Measurements from ENCODE around the gene ADAM29.
"Not testable (repeated sequence)": the region's sequence is repeated elsewhere in the genome, so short reads cannot be mapped to it uniquely, and the experiment has no call there.

The ADAM29 gene

DNA sequence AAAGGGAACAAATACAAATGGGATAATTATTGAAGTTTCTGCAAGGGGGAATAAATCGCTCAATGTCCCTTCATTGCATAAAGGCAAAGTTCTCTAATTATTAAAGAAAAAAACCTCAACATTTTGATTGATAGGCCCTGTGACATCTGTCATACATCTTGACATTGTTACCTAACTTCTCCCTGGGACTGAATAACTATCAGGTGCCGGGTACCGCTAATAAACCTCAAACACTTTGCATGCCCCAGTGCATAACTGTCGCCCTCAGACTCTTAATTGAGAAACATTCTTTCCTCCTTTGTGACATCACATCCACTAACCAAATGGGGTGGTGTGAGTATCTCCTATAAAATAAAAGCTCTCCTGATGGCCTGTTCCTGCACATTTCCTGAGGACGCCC lies at the start of gene ADAM29:
Gene ADAM29, plus strand, starts transcription at position 301 of the 400 bp plus-strand sequence. CDS start 57,168 bp downstream, outside the sequence.
- DNase-seq, result no peak

DNA sequence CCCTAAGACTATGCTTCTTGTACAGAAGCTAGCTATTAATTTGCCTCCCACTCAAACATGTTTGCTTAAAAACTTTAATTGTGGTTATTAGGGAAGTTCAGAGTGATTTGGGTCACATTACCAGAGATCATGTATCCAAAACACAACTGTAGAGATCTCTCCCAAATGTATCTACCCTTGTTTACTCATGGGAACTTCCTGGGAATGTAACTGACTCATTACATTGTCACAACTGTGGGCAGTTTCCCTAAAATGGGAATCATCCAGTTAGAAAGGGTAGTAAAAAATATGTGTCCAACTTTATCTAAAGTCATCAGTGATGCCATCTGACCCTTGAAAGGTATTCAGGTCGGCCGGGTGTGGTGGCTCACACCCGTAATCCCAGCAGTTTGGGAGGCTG lies 48.8 kb upstream of the ADAM29 start:
- DNase-seq, result no peak

DNA sequence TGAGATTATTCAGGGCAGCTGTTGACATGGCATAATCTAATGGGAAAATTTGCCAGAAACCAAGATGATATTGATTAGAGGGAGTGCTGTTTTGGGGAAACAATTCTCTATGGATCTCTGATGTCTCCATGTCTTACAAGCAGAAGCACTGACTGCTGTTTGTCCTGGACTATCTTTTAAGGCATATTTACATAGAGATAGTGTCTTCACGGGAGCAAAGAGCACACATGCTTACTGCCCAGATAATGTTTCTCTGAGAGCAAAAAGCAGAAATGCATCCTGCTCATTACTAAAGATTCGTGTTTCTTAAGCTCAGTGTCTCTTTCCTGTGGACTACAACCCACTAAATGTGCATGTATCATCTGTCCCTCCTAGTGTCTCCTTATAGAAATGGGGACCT lies 47.8 kb upstream of the ADAM29 start:
- no peak for DNase-seq

DNA sequence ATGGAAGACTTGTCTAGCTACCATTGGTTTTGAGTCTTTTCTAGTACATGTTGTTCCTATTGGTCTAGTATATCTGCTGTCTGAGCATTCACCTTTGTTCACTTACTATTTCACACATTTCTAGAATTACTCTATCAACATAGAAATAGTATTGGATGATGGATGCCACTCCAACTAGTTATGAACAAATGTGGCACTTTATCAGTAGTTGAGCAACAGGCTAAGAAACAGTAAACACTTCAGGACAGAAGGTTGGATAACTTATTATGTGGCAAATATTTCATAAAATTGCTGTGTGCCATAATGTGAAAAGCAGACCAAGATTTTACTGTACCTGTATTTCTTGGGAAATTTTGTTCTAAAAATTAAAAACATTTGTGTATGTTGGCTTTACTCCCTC lies 46.8 kb upstream of the ADAM29 start:
- no peak for DNase-seq

DNA sequence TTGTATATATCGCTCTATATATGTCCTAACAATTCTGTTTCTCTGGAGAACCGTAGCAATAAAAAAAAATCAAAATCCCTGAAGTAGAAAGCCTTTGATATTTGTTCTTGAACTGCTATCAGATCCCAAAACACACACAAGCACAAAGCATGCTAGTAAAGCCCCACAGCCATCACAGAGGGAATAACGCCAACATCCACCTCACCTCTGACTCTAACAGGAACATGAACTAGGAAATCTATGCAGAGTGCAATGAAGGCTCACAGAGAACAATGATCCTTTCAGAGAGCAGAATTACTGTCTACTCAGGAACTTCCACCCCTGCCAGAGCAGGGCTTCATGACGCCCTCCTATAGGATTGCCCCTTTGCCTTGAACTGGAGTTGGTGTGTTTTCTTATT lies 45.0 kb upstream of the ADAM29 start:
- not testable (repeated sequence) for DNase-seq

DNA sequence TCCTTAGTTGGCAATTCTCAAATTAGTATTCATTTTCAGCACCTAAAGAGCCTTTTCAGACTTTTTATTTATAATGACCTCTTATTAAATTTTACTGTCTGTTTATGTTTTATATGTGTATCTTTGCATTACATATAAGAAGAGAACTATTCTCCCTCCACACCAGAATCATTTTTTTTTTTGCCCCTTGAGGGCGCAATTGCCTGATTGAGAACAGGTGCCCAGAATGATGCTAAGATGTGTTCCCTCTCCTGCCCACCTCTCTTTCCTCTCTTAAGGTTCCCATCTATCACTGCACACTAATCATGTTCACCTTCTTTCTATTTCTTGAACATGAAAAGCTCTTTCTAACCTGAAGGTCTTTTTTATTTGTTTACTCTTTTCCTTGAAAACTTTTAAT lies 44.2 kb upstream of the ADAM29 start:
- DNase-seq, result no peak

DNA sequence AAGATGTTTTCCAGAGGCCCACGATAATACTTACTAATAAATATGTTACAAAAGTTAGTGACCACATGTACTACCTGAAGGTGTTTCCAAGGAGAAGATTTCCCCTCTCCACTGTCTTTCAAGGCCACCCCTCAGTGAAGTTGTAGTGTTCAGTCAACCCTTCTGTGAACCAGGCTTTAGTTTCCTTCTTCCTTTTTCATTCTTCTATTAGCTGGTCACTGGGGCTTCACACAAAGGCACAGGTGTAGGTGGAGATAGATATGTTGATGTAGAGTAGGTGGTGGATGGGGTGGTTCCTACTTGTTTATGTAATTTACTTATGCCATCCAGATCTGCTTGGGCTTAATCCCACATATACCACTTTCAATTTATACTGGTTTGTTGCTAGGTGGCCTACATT lies 43.3 kb upstream of the ADAM29 start:
- DNase-seq, result no peak

DNA sequence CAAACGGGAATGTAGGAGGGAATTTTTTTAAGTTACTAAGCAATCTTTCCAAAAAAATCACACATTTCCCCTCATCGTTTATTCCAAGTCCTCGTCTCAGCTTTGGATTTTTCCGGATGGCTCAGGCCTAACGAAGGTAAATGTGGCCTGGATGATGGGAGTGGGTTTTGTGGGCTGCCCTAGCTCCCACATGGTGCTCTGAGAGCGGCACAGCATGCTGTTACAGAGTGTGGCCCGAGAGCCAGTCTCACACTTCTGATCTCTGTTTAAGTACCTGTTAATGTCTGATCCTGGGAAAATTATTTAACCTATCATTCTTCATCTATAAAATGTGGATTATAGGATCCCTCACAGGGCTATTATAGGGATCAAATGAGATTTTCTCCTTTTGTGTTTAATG lies 38.2 kb upstream of the ADAM29 start:
- no peak for DNase-seq

DNA sequence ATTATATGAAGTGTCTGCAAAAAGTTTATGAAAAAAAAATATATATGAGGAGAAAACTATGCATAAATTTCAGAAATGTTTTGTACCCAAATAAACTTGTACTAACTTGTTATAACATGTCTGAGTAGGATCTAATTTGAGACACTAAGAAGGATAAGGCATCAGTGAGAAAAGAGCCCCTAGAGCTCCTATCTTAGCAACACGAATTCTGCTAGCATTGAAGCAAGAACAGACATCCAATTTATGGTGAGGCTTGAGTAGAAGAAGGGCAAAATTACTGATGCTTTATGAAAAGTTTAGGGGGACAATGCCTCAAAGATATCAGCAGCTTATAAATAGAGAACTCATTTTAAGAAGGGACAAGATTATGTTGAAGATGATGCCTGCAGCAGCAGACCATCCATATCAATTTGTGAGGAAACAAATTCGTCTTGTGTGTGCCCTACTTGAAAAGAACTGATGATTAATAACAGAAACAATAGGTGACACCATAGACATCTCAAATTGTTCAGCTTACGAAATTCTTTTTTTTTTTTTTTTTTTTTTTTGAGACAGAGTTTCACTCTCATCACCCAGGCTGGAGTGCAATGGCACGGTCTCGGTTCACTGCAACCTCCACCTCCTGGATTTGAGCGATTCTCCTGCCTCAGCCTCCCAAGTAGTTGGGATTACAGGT lies 35.7 kb upstream of the ADAM29 start:
- no peak for DNase-seq

DNA sequence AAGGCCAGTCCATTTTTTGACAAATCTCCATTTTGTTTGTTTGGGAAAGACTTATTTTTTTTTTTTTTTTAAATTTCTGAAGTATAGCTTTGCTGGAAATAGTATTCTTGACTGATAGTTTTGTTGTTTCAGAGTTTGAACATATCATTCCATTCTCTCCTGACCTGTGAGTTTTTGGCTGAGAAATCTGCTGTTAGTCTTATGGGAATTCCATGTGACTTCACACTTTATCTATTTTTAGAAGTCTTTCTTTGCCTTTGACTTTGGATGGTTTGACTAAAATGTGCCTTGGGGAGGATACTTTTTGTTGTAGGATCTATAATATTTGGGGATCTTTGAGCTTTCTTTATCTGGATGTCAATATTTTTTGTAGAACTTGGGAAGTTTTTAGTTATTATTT lies 10.7 kb upstream of the ADAM29 start:
- no peak for DNase-seq

DNA sequence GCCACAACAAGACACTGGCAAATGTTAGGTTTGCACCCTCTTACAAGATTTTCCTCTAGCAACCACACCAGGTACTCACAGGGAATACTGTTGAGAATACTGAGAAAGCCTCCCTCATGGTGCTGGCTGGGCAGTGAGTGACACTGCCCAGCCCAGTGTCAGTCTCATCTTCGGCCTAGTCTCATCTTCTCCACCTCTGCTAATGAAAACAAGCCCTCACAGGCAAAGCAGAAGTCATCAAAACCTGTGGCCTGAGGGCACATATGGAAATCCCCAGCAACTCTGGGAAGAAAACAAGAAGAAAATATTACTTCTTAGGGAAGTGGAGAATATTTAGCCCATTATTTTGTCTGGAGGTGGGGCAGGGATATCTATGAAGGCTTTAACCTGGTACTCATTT lies 7.9 kb upstream of the ADAM29 start:
- no peak for DNase-seq

DNA sequence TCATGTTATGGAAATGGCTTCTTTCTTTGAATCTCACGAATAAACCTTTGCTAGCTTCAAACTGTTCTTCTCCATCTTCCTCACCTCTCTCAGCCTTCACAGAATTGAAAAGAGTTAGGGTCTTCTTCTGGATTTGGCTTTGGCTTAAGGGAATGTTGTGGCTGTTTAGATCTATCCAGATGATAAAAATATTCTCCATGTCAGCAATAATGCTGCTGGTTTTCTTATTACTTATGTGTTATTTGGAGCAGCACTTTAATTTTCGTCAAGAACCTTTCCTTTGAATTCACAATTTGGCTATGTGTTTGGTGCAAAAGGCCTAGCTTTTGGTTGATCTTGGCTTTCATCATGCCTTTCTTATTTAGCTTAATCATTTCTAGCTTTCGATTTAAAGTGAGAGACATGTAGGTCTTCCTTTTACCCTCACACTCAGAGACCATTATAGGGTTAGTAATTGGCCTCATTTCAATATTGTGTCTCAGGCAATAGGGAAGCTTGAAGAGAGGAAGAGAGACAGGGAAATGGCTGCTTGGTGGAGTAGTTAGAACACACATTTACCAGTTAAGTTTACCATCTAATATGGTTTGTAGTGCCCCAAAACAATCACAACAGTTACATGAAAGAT lies 5.1 kb upstream of the ADAM29 start:
- no peak for DNase-seq

DNA sequence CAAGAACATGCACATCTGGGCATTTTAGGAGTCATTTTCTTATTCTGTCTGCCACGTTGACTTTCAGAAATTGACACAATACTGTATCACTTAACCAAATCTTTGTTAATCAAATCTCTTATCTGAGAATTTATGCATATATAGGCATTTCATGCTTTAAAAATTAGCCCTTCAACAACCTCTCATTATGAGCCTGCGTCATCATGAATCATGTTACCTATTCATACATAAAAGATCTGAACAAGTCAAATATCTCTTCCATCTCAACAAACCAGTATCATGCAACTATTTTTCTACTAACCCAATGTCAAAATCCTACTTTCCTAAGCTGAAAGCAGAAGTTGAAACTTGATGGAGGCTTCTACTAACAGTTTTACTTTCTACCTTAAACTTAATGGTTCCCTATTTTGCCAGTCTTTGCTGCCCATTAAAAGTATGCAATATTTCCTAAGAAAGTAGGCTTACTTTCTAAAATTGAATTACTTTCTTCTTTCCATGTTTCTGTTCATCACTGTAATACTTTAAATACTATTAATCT lies 1.8 kb downstream of the ADAM29 start:
- no peak for DNase-seq

DNA sequence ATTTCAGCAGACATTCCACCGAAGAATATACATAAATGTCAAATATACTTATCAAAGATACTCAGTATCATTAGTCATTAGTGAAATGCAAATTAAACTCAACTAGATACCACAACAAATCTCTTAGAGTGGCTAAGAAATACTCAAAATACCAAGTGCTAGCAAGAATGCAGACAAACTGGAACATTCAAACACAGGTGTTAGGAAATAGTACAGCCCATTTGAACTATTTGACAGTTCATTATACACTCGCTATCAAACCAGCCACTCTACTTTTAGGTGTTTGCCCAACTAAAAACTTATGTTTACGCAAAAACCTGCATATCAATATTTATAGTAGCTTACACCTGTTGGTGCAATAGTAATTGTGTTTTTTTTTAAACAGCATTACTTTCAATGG lies 8.8 kb downstream of the ADAM29 start:
- no peak for DNase-seq

DNA sequence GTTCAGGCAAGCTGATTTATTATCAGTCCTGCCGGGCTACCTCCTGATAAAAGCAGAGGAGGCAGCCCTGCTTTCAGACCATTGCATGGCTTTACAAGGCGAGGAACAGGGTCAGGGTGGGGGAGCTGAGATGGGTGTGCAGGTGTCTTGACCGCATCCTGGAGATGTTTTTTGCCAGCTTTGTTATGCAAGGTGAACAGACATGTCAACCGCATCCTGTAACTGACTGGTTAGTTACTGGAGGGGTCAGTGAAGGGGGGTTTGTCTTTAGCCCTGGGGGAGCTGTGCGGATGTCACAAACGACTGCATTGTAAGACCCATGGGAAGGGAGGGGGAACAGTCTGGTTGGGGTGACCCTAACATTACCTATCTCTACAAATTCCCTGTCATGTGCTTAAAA lies 10.0 kb downstream of the ADAM29 start:
- no peak for DNase-seq

DNA sequence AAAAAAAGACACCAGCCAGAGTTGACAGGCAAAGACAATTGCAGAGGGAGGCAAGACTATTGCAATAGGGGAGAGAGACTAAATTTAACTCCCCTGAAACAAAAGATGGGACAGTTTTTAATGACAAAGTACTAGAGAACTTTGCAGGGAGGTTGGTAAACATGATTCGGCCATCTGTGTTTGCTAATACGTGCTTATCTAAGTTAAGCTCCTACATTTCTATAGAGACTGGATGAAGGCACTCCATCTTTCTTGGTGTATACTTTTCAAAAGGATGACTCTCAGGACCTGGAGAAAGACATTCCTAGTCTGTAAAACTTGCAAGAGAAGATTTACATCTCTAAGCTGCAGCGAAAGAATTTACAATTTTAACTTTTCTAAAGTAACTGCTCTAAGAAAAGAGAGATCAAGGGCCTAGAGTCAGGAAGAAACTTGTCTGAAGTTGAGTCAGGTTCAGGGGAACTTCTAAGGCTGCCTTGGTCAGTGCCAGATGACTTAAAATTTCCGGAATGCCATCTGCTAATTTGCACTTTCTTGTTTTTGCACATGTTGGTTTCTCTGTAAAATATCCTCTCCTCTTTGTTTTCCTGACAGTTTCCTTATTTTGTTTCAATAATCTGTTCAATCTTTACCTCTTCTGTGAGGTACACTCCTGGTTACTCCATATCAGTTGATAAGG lies 10.6 kb downstream of the ADAM29 start:
- DNase-seq, result no peak

DNA sequence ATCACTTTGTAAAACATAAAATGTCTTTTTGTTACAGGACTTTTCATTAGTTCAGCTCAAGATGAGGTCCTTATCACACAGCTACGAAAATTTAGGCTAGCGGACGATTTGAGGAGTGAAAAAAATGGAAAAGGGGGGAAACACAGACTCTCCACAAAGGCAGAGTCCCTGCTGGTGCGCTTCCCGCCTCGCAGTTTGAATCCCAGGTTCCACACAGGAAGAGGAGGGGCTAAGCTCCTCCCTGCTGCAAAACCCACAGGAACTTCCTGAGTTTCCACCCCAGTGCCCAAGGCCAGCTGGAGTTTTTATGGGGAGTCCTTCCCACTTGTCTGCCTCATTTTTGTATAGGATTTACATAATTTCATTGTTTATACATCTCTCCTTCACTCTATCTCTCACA lies 11.2 kb downstream of the ADAM29 start:
- no peak for DNase-seq

DNA sequence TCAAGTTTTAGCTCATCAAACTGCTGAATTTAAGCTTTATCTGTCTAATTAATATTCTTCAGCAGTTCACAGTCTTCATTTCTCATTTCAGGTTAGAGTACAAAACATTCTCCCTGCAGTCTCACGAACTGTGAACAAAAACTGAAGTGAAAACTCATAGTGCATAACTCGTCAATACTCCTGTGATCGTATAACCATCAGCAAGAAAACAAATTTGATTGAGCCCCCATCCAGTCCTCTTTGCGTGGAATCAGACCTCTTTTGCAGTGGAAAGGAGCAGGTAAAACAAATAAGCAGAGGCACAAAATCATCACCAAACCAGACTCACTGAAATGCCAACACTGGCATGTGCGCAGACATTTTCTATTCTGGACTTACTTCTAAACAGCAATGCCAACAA lies 12.7 kb downstream of the ADAM29 start:
- DNase-seq, result no peak

DNA sequence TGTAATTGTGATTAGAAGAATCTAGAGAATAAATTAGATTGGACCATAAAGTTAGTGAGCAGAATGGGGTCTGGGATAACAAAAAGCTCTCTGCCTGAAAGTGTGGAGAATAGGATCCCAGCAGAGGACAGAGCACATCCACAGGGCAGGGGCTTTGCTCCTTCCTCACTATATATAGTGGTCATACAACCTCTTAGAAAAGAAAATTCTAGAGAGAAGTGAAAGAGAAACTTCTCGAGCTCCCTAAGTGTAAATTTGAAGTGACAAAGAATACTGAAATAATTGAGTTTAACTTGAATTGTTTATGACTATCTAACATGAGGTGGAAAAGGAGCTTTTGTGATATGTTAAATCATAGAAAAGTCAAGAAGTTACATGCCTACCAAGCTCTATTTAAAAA lies 14.9 kb downstream of the ADAM29 start:
- DNase-seq, result no peak

DNA sequence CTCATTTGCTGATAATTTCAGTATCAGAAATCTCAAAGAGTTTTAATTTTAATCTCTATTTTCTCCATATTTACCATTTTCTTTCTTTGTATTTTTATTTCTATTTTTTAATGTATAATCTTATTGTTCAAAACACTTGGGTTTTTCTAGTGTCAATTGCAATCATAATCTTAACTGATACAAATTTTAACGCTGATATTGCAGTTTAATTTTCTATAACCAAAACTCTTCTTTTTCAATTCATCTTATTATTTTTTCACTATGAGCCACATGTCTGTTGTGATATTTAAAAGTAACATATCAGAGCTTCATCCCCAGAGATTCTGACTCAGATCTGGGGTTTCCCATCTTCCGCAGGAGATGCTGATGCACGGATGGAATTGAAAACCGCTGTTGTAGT lies 16.2 kb downstream of the ADAM29 start:
- no peak for DNase-seq

DNA sequence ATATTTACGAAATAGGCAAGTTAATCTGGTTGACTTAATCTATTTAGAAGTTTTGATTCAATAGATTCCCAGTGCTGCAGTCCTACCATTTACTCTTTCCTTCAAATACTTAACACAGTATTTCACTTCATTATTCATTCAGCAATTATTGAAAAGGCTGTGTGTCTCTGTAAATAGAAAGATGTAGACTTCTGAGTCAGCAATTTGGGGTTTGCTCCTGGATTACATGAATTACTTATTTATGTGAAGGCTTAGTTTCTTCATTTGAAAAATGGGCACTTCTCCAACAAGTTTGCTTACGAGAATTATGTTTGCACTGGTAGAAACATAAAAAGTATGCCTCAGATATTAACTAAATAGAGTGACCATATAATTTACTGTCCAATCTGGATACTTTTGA lies 17.4 kb downstream of the ADAM29 start:
- no peak for DNase-seq

DNA sequence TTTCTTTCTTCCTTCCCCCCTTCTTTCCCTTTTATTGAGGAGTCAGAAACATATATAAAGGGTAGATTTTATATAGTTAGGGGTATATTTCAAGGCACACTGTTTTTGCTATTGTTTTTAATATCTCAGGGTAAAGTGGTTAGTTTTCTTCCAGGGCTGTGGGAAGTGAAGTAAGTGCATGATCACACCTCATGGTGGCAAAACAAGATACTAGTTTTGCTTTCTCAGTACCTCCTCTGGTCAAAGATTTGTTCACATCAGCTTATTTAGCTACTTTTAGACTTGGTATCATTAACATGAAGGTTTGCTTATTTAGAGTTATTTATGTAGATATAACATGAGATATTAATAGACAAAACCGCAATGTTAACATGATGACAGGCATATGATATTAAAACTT lies 21.8 kb downstream of the ADAM29 start:
- DNase-seq, result no peak

DNA sequence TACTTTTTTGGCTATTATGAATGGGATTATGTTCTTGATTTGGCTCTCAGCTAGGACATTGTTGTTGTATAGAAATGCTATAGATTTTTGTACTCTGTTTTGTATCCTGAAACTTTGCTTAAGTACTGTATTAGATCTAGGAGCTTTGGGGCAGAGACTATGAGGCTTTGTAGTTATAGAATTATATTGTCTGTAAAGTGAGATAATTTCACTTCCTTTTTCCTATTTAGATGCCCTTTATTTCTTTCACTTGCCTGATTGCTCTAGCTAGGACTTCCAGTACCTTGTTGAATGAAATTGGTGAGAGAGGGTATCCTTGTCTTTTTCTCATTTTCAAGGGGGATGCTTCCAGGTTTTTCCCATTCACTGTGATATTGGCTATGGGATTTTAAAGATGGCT lies 28.1 kb downstream of the ADAM29 start:
- no peak for DNase-seq

DNA sequence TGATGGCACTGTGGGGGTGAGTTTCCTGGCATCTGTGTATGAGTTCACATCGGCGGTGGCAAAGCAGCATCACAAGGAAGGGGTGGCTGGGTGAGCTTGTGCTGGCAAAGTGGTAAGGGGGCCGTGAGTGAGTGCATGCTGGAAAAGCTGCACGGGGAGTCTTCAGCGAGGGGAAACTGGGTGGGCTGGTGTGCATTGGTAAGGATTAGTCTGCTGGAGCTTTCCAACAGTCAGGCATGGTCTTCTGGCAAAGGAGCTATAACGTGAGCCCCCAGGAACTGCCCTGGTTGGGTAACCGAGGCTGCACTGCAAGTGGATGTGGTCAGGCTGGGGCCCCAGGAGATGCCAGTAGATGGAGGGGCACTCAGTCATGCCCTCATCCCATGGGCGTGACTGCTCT lies 30.7 kb downstream of the ADAM29 start:
- DNase-seq, result no peak

Data from fibroblast of skin of right biceps (primary cell).